Fibroblast of skin of right quadriceps (primary cell): Measurements from ENCODE around the gene DSG3.
"Not testable (repeated sequence)": the region's sequence is repeated elsewhere in the genome, so short reads cannot be mapped to it uniquely, and the experiment has no call there.

Source experiments
- DNase-seq: peaks from one replicate; pipeline ENCODE4 v3.0.0-alpha.2; 2013

The DSG3 gene

DNA sequence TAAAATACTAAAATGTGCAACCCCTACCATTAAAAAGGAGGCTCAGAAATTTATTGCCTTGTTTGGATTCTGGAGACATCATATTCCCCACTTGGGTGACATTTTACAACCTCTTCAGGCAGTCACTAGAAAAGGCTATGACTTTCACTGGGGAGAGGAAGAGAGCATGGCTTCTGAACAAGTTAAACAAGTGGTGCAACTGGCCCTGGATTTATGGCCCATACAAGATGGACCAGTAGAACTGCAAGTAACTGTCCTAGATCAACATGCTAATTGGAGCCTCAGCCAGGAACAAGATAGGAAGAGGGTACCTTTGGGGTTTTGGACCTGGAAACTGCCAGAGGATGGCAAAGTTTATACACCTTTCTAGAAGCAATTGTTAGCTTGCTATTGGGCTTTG lies 46.4 kb downstream of the DSG3 start:
- no peak for DNase-seq

DNA sequence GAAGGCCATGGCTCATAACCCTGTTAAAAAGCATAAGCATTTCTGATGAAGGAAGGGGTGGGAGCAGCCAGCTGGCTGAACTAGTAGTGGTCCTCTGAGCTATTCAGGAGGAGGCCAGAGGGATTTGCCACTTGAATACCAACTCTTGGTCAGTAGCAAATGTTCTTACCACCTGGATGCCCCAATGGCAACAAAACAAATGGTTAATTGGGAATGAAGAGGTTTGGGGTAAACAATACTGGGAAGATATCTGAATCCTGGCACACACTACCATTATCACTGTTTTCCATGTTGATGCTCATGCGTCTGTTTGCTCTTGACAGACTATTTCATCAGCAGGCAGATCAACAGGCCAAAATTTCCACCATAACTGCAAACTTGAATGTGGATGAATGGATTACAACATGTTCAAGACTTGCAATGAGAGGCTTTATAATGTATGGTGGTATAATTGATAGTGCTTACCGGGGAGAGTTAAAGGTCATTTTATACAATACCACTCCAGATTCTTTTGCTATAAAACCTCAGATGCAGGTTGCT lies 47.2 kb downstream of the DSG3 start:
- DNase-seq = not testable (repeated sequence)

DNA sequence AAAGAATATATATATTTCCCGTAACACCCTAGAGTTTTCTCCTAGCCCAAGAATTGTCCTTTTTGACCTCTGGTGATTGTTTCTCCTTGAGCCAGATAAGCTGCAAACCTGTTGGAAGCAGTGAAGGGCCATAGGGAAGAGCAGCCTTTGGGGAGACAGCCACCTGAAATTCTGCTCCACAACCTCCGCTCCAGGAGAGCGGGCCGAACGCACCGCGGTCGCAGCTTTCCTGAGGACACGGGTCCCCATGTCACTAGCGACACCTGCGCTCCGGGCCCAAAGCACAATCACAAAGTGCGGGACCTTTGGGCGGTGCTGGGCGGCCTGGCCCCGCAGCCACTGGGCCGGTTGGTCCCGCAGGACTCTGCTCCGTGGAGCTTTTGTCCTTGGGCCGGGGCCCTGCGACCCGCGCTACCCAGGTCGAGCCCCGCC lies 49.9 kb downstream of the DSG3 start:
- no peak for DNase-seq

DNA sequence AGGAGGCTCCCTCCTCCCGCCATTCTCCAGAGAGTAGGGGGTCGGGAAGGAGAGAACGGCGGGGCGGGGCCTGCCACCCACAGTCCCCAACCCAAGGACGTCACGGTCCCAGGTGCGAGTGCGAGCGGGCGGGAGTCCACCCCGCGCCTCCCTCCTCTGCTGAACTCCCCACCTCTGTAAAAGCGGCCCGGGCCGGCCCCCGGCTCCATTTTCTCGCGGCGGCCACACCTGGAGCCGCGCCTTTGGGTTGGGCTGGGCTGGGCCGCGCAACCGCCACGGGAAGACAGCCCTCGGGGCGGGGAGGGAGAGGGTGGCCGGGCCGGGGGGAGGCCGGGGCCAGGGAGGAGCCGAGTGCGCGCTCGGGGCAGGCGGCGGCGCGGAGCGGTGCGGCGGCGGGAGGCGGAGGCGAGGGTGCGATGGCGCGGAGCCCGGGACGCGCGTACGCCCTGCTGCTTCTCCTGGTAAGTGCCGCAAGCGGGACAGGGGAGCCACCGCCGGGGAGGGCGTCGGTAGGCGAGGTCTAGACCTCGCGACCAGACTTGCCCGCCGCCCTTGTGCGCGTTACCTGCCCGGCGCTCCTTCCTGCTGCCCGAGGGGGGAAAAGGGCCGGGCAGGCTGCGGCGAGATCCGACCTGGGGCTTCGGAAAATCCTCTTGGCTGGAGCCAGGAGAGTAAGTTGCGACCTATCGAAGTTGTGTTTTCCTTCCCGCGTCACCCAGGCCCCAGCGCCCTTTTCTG lies 50.5 kb downstream of the DSG3 start, which contains the start of gene DSG2:
DSG2 (plus strand) TSS at position 342 of the 738 bp plus-strand sequence; CDS start at position 417, 75 bp downstream.
- DNase-seq = peak; percentile 13

DNA sequence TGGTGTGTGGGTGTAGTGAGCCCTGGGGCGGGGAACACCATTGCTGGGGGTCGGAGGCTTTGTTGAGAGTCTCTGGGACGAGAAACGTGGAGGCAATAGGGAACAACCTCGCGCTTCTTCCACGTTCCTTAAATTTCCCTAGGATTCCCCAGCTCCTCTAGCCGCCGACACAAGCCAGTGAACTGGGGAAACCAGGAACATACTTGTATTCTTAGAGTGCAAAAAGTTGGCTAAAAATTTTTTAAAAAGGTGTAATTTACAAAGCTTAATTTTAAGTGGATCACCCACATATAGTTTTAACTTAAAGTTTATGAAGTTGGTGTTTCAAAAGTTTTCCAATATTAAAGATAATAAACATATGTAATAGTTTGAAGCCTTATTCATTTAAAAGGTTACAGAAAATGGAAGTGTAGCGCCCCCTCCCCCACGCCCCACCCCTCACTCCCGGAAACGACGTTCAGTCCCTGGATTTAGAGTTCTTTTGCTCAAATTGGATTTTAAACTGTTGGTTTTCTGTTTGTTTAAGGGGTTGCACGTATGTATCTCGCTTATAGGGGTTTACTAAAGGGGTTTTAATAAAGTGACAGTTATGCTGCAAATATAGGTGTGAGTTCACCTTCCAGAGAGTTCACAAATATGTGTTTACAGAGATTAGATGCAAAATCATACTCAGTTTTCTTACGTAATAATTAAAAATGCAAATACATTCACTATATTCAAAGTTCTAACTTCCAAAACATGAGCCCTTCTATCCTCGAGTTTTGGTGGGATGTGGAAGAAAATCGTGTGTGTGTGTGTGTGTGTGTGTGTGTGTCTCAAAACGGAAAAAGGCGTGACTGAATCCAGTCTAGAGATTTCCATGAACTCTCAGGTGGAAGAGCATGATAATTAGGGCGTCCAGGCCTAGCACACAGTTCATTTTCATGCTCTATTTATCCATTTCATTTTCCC lies 51.3 kb downstream of the DSG3 start:
- DNase-seq = no peak

DNA sequence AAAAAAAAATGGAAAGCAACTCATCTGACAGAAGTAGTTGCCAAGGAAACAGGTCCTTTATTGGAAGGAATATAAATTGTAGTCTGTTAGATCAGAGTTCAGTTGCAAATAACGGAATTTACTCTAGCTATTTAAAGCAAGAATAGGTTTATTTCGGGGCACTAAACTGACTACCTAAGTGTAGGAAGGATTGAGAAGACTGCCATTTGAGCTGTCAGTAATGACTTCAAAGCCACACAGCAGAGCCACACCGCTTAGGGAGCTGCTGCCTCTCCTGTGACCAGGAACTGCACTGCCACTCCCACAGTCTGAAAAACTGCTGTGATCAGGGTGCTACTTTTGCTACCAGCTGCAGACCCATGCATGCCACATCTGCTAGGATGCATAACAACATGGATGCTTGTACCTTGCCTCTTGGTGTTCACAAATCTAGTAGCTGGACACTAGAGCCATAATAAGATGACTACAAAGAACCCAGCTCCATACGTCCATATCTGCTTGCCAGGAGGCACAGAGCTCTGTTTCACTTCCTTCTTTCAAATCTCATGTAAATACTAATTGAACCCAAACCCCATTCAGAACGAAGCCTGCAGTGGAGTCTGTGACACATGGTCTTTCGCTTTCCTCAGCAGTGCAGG lies 52.6 kb downstream of the DSG3 start:
- no peak for DNase-seq

DNA sequence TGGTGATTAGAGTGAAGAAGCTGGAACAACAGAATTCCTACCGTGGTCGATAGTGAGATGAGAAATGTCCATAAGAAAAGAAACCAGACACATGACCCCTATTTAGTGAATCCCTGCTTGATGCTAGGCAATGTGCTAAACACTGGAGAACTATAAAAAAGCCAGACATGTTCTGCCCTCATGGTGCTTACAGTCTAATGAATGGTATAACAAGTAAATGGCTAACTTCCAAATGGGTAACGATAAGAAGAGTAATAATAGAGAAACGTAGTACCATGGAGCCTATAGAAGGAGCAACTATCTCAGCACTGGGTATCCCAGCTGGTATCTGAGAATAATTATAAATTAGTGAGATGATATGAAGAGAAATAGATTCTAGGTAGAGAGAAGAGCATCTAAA lies 55.5 kb downstream of the DSG3 start:
- no peak for DNase-seq

DNA sequence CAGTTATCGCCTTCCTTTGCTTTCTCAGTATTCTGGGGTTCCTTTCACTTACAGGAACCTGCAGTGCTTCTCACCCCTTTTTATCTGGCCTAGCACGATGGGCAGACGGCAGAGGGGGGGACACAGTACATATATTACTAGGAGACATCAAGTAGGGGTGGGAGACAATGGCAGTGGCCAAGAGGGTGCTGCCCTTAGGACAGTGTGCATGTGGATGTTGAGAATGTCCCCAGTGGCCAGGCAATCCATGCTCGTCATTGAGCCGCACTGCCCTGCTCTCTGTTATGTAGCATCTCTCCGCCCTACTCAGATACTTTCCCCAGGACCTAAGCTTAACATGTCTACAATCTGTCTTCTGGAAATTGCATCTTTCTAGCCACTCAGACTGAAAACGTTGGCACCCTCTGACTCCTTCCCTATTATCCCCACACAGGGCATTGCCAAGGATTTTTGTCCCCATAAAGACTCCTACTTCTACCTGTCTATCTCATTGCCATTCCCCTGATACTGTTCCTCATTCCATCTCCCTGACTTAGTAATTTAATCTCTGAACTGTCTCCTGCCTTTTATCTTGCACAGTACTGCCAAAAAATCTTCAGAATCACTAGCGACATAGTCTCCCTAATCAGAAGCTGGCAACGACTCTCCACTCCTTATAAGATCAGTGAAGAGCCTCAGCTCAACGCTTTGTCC lies 57.1 kb downstream of the DSG3 start:
- DNase-seq = no peak

DNA sequence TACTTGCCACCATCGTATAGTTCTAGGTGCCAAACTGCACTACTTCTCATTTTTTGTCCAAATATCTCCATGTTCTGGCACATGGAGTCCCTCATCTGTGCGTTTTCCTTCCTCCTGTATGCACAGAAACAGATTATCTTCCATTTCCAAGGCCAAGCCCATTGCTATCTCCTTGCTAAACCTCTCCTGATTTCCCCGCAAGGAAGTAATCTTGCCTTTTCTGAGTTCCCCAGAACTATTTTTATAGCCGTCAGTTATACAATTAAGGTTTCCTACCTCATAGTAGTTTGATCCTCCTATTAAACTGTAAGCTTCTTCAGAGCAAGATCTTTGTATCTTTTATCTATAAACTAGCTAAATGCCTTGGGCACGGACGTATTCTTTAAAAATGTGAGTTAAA lies 57.6 kb downstream of the DSG3 start:
- DNase-seq = no peak

DNA sequence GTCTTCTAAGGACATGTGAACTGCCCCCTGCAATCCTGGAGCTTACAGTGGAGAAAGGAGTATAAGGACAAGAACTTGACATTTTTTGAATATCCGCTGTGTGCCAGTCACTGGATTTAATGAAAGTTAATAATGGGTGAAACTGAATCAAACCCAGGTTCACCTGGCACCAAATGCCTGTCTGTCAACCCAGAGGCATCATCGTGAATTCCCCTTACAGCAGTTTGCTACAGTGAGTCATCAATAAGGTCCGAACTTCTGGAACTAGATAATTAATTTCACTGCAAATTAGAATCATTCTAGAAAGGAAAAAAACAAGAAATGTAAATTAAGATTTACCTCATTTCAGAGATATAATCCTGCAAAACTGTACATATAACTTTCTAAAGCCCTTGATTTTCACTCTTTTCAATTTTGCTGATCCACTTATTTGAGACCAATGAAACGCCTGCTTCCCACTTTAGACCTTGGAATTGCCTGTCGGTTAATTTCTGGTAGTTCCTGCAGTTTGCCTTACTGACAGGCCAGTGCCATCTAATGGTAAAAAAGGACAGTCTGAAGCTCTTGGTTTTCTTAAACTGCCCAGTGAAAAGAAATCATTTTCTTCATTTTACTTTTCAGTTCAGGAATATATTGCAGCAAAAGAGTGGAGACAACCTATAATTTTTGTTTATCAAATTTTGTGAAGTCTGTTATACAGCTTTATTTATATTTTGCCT lies 58.6 kb downstream of the DSG3 start:
- DNase-seq = no peak

DNA sequence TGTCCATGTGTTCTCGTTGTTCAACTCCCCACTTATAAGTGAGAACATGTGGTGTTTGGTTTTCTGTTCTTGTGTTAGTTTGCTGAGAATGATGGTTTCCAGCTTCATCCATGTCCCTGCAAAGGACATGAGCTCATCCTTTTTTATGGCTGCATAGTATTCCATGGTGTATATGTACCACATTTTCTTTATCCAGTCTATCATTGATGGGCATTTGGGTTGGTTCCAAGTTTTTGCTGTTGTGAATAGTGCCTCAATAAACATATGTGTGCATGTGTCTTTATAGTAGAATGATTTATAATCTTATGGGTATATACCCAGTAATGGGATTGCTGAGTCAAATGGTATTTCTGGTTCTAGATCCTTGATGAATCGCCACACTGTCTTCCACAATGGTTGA lies 59.6 kb downstream of the DSG3 start:
- not testable (repeated sequence) for DNase-seq

DNA sequence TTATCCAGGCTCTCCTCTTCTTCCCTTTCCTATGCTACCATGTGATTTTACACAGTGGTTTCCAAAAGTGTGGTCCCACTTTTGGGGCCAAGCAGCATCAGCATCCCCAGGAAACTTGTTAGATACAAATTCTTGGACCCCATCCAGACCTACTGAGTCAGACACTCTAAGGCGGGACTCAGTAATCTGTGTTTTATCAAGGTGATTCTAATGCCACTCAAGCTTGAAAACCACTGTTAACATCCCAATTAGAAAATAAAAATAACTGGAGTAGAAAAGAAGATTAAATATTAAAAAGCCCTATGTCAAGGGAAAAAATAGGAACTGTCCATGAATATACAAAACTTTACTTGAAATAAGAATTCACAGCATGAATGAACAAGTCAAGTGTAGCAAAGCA lies 61.2 kb downstream of the DSG3 start:
- DNase-seq = no peak

DNA sequence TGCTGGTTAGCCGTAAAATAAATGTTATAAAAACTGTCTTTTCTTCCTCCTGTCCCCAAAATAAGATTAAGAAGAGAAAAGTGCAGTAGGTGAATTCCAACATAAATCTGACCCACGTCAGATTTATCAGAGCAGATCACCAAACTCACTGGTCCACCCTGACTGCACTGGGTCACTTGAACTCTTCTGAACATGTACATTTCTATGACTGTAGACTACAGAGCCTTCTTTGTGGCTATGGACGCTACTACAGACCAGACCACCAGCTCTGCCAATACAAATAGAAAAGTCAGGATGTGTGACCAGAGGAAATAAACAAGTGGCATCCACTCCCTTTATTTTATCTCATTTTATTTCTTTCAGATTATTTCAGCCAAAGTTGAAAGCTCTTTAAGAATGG lies 62.0 kb downstream of the DSG3 start:
- DNase-seq = no peak

DNA sequence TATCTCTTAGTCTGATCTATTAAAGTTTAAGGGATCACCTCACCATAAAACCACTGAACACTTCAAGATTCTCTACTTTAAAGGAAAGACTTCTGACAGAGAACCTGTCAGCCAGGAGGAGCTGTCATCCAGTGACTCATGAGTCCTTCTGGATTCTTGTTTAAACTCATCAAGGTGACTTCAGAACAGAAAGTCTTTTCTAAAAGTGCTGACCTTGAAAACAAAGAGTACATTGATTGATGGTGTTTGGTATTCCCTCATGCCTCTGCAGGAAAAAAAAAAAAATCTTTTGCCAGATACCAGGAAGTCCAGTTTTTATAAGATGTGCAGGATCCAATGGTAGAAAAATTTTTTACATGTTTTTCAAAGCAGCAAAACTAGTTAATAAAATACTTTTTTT lies 62.8 kb downstream of the DSG3 start:
- no peak for DNase-seq

DNA sequence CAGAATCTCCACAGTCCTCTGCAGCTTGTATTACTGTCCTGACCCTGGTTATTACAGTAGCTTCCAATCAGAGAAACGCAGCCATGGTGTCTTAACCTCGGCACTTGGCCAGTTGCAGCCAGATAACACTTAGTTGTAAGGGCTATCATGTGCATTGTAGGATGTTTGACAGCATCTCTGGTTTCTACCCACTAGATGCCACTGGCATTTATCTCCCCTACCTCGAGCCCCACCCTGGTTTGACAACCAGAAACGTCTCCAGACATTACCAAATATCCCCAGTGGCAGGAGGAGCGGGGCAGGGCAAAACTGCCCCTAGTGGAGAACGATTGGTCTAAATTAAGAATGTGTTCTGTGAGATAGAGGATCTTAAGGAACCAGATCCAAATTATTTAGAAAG lies 63.6 kb downstream of the DSG3 start:
- no peak for DNase-seq

DNA sequence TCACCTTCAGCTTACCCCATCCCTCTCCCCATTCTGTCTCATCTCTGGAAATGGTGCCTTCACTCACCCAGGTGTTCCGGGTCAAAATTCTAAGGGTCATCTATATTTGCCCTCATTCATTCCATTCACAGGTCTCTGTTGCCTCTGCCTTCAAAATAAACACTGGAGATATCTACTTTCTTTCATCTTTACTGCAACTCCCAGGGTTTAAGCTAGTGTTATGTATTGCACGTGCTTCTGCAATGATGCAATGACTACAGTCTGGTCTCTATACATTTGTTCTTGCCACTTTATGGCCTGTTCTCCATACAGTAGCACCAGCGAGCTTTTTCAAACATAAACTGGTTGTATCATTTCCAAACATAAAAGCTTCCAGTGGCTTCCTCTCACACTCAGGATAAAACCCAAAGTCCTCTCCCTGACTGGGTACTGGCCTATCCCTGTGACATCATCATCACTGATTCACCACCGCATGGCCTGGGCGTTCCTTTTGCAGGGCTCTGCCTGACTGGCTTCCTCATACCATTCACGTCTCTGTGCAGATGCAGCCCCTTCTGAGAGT lies 64.7 kb downstream of the DSG3 start:
- DNase-seq = peak; percentile 71

DNA sequence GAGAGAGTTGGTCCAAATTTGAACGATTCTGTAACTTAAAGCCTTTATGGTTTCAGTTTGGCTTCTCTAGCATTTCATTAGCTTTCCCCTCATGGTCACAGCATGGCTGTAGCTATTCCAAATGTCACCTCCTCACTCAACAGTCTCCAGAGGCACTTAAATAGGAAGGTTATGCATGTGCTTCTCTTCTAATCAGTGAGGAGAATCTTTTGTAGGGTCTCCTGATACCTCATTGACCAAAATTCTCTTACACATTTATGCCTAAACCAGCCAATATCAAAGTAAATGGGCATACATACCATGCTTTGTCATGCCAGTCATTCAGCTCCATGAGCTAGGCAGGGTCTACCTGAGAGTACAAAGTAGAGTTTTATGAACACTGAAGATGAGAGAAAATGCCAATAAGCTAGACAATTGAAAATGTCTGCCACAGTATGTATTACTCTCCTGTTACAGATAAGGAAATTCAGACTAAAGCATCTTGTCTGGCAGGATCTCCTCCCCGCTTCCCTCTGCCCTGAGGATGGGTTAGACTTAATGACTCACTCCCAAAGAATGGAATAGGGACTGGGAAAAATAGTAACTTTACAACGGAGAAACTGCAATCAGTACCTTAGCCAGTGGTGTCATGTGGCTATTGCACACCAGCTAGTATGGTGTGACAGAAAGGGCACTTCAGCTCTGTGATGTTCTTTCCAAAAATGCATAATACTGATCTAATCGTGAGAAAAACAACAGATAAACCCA lies 65.8 kb downstream of the DSG3 start:
- DNase-seq = peak; percentile 72

DNA sequence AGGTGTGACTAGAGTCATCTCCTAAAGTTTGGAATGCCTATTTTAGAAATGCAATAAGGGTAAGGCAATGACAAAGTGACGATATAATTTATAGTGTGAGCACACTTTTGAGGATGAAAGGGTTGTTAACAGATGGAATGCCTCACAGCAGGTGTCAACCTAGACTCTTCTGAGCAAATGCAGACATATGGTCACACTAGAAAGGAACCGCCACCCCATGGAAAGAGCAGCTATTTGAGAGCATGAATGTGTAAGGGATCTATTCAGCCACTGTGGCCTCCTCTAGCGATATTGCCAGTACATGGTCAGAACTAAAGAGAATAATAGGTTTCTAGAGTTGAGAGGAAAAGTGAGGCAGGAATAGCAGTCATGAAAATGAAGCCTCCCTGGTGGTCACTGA lies 68.9 kb downstream of the DSG3 start:
- no peak for DNase-seq

DNA sequence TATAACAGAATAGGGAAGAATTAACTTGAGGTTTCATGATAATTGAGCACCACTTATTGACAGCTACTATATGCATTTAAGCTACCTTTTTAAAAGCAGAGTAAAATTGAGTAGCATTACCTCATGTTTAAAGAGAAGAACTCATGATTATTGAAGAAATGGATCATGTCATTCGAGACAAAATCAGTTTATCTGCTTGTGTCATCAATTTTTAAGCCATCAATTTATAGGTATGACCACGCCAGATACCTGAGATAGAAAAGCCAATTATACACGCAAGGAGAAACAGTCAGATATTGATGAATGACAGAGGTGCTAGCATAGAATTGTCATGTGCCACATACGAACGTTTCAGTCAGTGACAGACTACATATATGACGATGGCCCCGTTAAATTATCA lies 78.8 kb downstream of the DSG3 start:
- DNase-seq = no peak
